ENCODE data around the gene CAND2.

CAND2 gene

DNA sequence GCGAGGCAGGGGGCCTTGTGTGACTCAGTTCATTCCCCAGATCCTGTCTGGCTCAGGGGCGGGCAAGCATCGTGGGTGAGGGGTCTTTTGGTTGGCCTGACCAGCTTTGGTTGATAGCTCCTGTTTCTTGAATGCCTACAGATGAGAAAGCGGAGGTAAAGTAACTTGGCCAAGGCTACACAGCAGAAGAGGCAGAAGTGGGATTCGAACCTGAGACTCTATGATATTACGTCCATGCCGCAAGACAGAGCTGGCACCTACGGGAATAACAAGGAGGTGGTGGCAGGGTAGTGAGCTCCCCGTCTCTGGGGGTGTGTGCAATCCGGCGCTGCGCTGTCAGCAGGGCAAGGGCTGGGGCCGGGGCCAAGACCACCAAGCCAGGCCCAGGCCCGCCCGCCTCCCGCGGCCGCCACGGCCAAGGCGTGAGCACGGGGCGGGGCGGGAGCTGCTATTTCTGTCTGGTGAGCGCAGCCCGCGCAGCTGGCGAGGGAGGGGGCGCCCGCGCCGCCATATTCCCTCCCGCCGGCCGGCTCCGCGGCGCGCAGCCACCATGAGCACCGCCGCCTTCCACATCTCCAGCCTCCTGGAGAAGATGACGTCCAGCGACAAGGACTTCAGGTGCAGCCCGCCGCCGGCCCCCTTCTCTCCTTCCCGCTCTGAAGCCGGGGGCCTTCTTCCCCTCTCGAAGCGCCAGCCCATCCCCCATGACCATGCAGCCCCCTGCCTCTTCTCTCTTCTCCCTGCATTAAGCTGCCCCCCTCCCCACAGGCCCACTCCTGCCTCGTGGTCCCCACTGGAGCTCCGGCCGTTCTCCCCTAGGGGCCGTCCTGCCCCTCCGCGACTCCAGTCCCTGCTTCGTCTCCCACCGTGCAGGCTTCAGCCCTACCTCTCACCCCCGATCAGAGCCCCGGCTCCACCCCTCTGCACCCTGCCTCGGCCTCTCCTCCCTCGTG lies at the start of gene CAND2:
Gene CAND2 (plus strand): TSS at position 510 of the 953 bp plus-strand sequence. CDS start 41 bp downstream, at position 551.
- TF ChIP-seq ZFX (IDR thresholded peaks at IDR 0.05) = no peak
- TF ChIP-seq, protein P1, sequence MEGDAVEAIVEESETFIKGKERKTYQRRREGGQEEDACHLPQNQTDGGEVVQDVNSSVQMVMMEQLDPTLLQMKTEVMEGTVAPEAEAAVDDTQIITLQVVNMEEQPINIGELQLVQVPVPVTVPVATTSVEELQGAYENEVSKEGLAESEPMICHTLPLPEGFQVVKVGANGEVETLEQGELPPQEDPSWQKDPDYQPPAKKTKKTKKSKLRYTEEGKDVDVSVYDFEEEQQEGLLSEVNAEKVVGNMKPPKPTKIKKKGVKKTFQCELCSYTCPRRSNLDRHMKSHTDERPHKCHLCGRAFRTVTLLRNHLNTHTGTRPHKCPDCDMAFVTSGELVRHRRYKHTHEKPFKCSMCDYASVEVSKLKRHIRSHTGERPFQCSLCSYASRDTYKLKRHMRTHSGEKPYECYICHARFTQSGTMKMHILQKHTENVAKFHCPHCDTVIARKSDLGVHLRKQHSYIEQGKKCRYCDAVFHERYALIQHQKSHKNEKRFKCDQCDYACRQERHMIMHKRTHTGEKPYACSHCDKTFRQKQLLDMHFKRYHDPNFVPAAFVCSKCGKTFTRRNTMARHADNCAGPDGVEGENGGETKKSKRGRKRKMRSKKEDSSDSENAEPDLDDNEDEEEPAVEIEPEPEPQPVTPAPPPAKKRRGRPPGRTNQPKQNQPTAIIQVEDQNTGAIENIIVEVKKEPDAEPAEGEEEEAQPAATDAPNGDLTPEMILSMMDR (conservative IDR thresholded peaks at IDR 0.05) = no peak
- no peak within 1 kb of the TSS for H3K27ac ChIP-seq

DNA sequence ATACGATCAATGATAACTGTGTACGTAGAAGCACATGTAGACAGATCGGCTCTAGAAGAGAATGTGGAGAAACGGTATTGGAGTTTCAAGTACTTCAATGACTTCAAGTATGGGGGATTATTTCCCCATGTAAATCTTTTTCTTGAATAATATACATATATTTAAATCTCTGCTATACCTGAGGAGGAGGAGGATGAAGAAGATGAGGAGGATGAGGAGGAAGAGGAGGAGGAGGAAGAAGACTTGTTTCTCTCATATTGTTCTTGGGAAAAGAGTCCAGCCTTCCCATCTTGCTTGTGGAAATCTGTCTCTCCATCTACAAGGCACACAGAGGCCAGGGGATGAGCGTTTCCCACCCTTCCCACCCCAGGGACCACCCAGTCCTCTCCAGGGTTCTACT lies 48.0 kb upstream of the CAND2 start:
- H3K27ac ChIP-seq = no peak overlapping the region
- no peak for TF ChIP-seq ZFX (IDR thresholded peaks at IDR 0.05)
- TF ChIP-seq, protein P1 (conservative IDR thresholded peaks at IDR 0.05) = no peak

DNA sequence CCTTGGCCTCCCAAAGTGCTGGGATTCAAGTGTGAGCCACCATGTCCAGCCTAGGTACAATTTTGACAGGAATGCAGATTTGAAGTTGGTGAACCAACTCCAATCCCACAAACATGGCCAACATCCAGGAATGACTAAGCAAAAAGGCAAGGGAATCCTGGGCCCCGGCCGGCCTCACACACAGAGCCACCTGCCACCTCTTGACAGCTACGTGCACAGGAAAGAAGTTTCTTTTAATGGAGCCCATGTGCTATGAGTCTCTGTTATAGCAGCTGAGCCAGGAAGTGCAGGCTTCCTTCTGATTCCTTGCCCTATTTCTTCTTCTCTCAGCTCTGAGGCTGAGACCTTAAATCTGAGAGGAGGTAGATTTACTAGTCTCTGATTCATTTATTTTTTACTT lies 46.3 kb upstream of the CAND2 start:
- TF ChIP-seq, protein P1 (conservative IDR thresholded peaks at IDR 0.05) = no peak
- TF ChIP-seq ZFX (IDR thresholded peaks at IDR 0.05) = no peak
- H3K27ac ChIP-seq = peak overlapping the region; percentile 75

DNA sequence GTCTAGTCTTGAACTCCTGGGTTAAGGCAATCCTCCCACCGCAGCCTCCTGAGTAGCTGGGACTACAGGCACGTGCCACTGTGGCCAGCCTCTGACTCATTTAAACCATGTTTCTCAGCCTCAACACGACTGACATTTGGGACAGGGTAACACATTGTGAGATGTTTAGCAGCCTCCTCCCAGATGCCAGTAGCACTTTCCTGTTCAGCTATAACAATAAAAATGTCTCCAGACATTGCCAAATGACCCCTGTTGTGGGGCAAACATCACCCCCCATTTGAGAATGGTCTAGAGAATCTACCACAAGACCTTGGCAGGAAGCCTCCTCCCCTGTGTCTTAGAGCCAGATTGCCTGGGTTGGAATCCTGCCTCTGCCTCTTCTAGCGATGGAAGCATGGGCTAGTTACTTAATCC lies 45.8 kb upstream of the CAND2 start:
- no peak for TF ChIP-seq ZFX (IDR thresholded peaks at IDR 0.05)
- TF ChIP-seq, protein P1 (conservative IDR thresholded peaks at IDR 0.05) = no peak
- peak overlapping the region; percentile 75 for H3K27ac ChIP-seq

DNA sequence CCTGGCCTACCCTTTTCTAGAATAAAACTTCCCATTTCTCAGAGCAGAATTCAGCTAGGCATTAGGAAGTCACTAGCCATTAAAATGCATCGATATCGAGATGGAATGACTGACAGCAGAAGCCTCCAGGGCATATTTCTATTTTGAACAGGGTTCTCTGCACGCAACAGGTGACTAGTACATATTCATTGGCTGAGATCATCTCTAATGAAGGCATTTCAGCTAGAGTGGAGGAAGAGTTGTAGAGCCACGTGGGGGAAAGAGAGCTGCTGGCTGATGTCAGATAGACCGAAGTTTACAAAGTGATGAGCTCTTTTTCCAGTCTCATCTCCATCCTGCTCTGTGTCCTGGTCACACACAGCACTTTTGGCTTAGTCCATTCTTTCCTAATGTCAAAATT lies 44.9 kb upstream of the CAND2 start:
- no peak overlapping the region for H3K27ac ChIP-seq
- no peak for TF ChIP-seq ZFX (IDR thresholded peaks at IDR 0.05)
- TF ChIP-seq, protein P1 (conservative IDR thresholded peaks at IDR 0.05) = no peak

DNA sequence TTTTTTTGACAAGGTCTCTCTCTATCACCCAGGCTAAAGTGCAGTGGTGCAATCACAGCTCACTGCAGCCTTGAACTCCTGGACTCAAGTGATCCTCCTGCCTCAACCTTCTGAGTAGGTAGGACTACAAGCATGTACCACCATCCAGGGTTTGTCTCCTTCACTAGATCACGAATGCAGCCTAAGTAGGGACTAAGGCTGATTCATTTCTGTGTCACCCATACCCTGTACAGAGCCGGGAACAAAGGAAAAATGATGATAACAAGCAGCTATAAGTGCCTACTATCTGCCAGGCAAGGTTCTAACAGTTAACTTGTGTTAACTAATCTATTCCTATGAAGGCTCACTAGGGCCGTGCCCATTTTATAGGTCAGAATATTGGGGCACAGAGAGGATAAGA lies 44.4 kb upstream of the CAND2 start:
- no peak for TF ChIP-seq ZFX (IDR thresholded peaks at IDR 0.05)
- TF ChIP-seq, protein P1 (conservative IDR thresholded peaks at IDR 0.05) = no peak

DNA sequence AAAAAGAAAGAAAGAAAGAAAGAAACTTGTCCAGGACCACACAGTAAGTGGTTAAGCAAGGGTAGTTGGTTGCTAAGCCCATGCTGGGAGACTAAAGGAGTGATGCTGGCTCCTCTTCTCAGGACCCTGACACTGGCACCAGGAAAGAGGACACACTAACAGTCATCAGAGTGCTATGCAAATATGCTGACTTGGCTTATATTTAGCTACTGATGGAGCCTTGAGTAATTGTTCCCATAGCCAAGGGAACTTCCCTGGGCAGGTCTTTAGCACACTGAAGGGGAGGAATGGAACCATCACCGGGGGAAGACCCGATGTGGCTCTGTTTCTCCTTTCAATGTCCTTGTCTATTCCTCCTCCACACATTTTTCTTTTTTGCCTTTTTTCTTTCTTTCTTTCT lies 43.7 kb upstream of the CAND2 start:
- H3K27ac ChIP-seq = no peak overlapping the region; the same call in 1 of the 2 replicates
- no peak for TF ChIP-seq ZFX (IDR thresholded peaks at IDR 0.05)
- TF ChIP-seq, protein P1 (conservative IDR thresholded peaks at IDR 0.05) = no peak

More for the DNA sequence above, 44.4 kb upstream of the CAND2 start:
- no peak overlapping the region for H3K27ac ChIP-seq

Data from C4-2B (cell line).